IMR-90 (cell line): Measurements from ENCODE around the gene PEX5L. TPM values are rescaled to one million over a fixed set of nuclear protein-coding genes. Genes with fewer than 3 reads are reported as not detected.
A peak's percentile ranks its signal among the peaks of the same experiment; 100 is the strongest.

Source experiments
- ATAC-seq: fragments of 200-7000 bp; cut with Tn5 transposase; 2 replicates; pipeline ENCODE4 v1.9.1; 2020; ENCODE audit warnings: low read depth, mild to moderate bottlenecking, moderate library complexity
- BruUV-seq: library from RNA; stranded (reverse); fragments of 400-500 nt; replicated peaks from 2 replicates; lab custom pipeline; 2021; lab: Mats Ljungman, UMichigan
- CTCF ChIA-PET: fragments of 300-600 bp; formaldehyde crosslinking; extraction: SDS; loops from one replicate; lab custom pipeline; 2021; ENCODE audit warnings: antibody characterized with exemption; lab: Yijun Ruan, JAX
- POLR2A ChIA-PET: fragments of 300-600 bp; sonication (Branson Sonifier 250); formaldehyde crosslinking; loops from one replicate; lab custom pipeline; 2022; ENCODE audit warnings: antibody characterized with exemption; ENCODE audit not compliant: unreplicated experiment; lab: Charles Lee
- DNase-seq: peaks from one replicate; pipeline ENCODE4 v3.0.0; 2013
- H2AFZ ChIP-seq: replicated peaks from 2 replicates; pipeline ENCODE3; 2013; ENCODE audit warnings: low read length, mild to moderate bottlenecking; ENCODE audit not compliant: poor library complexity
- H2AK5ac ChIP-seq: 2 replicates; pipeline ENCODE4 v1.6.1; 2013; ENCODE audit warnings: low read depth, low read length, inconsistent platforms
- H2AK9ac ChIP-seq: replicated peaks from 2 replicates; pipeline ENCODE3; 2013; ENCODE audit warnings: mild to moderate bottlenecking, low read depth, low read length, moderate library complexity; ENCODE audit not compliant: poor library complexity
- H2BK120ac ChIP-seq: 2 replicates; pipeline ENCODE4 v1.6.1; 2013; ENCODE audit warnings: low read depth, low read length, inconsistent platforms
- H2BK15ac ChIP-seq: 3 replicates; pipeline ENCODE4 v1.6.1; 2013; ENCODE audit warnings: low read depth, low read length, inconsistent platforms
- H2BK20ac ChIP-seq: 2 replicates; pipeline ENCODE4 v1.6.1; 2013; ENCODE audit warnings: low read depth, mild to moderate bottlenecking, inconsistent platforms, low read length, moderate library complexity
- H2BK5ac ChIP-seq: 2 replicates; pipeline ENCODE4 v1.6.1; 2013; ENCODE audit warnings: mild to moderate bottlenecking, low read depth, low read length, inconsistent platforms; ENCODE audit not compliant: poor library complexity, severe bottlenecking
- H3K14ac ChIP-seq: replicated peaks from 2 replicates; pipeline ENCODE4 v1.6.1; 2013; ENCODE audit warnings: low read depth, low read length, inconsistent platforms
- H3K18ac ChIP-seq: 2 replicates; pipeline ENCODE4 v1.6.1; 2013; ENCODE audit warnings: low read depth, low read length, control low read depth
- H3K23ac ChIP-seq: 2 replicates; pipeline ENCODE4 v1.6.1; 2013; ENCODE audit warnings: low read depth, low read length, inconsistent platforms
- H3K27ac ChIP-seq: 2 replicates; pipeline ENCODE4 v1.5.1; 2013; ENCODE audit warnings: mild to moderate bottlenecking, control low read depth, low read length; ENCODE audit not compliant: insufficient read depth
- H3K27me3 ChIP-seq: 2 replicates; pipeline ENCODE4 v1.6.1; 2013; ENCODE audit warnings: low read length; ENCODE audit not compliant: control insufficient read depth, insufficient read depth
- H3K36me3 ChIP-seq: 2 replicates; pipeline ENCODE4 v1.6.1; 2013; ENCODE audit warnings: low read length, mixed read lengths; ENCODE audit not compliant: control insufficient read depth, insufficient read depth
- H3K4ac ChIP-seq: 2 replicates; pipeline ENCODE4 v1.6.1; 2013; ENCODE audit warnings: low read depth, low read length, inconsistent platforms
- H3K4me1 ChIP-seq: 2 replicates; pipeline ENCODE4 v1.6.1; 2013; ENCODE audit warnings: low read length, mixed read lengths; ENCODE audit not compliant: control insufficient read depth, insufficient read depth
- H3K4me2 ChIP-seq: 2 replicates; pipeline ENCODE4 v1.6.1; 2013; ENCODE audit warnings: low read depth, mild to moderate bottlenecking, control low read depth, low read length, moderate library complexity
- H3K4me3 ChIP-seq: 2 replicates; pipeline ENCODE4 v1.5.1; 2013; ENCODE audit warnings: low read depth, mild to moderate bottlenecking, control low read depth, low read length, moderate library complexity; ENCODE audit not compliant: insufficient read depth
- H3K56ac ChIP-seq: 2 replicates; pipeline ENCODE4 v1.6.1; 2013; ENCODE audit warnings: low read length, inconsistent platforms; ENCODE audit not compliant: insufficient read depth; ENCODE audit errors: extremely low read depth
- H3K79me1 ChIP-seq, 2 experiments: 2 replicates each; pipeline ENCODE4 v1.6.1; 2013; ENCODE audit warnings: low read length in 2 of 2, inconsistent platforms in 1 of 2, low read depth in 1 of 2
- H3K9ac ChIP-seq: 2 replicates; pipeline ENCODE4 v1.6.1; 2013; ENCODE audit warnings: low read depth, low read length, control low read depth
- H3K9me1 ChIP-seq: 2 replicates; pipeline ENCODE4 v1.6.1; 2013; ENCODE audit warnings: low read length, inconsistent platforms; ENCODE audit not compliant: insufficient read depth
- H3K9me3 ChIP-seq: 2 replicates; pipeline ENCODE4 v1.6.1; 2013; ENCODE audit warnings: low read length; ENCODE audit not compliant: control insufficient read depth, insufficient read depth
- H4K20me1 ChIP-seq: 2 replicates; pipeline ENCODE4 v1.6.1; 2013; ENCODE audit warnings: low read length, inconsistent platforms; ENCODE audit not compliant: insufficient read depth
- H4K5ac ChIP-seq: 2 replicates; pipeline ENCODE4 v1.6.1; 2013; ENCODE audit warnings: mild to moderate bottlenecking, low read depth, low read length, control low read depth
- H4K8ac ChIP-seq, 2 experiments: 2 replicates each; pipeline ENCODE4 v1.6.1; 2013; ENCODE audit warnings: low read depth in 2 of 2, low read length in 2 of 2, control low read depth in 1 of 2, inconsistent platforms in 1 of 2
- H4K91ac ChIP-seq: 2 replicates; pipeline ENCODE4 v1.6.1; 2013; ENCODE audit warnings: low read depth, low read length, inconsistent platforms; ENCODE audit not compliant: insufficient read depth
- BHLHE40 ChIP-seq: fragments of 150-350 bp; IDR thresholded peaks from 2 replicates; pipeline ENCODE4 v1.6.1; 2016; ENCODE audit warnings: mild to moderate bottlenecking, low read depth, low read length
- CEBPB ChIP-seq: IDR thresholded peaks from 2 replicates; pipeline ENCODE4 v1.6.1; 2012; ENCODE audit warnings: low read depth, low read length, improper control_type of control experiment
- FOS ChIP-seq: fragments of 150-350 bp; IDR thresholded peaks from 2 replicates; pipeline ENCODE4 v1.6.1; 2016; ENCODE audit warnings: low read depth, low read length
- MAFK ChIP-seq: IDR thresholded peaks from 2 replicates; pipeline ENCODE4 v1.6.1; 2012; ENCODE audit warnings: low read depth, low read length, improper control_type of control experiment
- MXI1 ChIP-seq: IDR thresholded peaks from 2 replicates; pipeline ENCODE4 v1.6.1; 2012; ENCODE audit warnings: low read depth, mild to moderate bottlenecking, low read length, moderate library complexity, borderline replicate concordance
- NFE2L2 ChIP-seq: fragments of 150-350 bp; IDR thresholded peaks from 2 replicates; pipeline ENCODE4 v1.6.1; 2016; ENCODE audit warnings: low read depth, mild to moderate bottlenecking, low read length
- POLR2A ChIP-seq: IDR thresholded peaks from 2 replicates; pipeline ENCODE4 v1.6.1; 2012; ENCODE audit warnings: mild to moderate bottlenecking, low read depth, low read length
- RCOR1 ChIP-seq: IDR thresholded peaks from 2 replicates; pipeline ENCODE4 v1.6.1; 2012; ENCODE audit warnings: mild to moderate bottlenecking, low read length, improper control_type of control experiment; ENCODE audit not compliant: insufficient replicate concordance
- RFX5 ChIP-seq: IDR thresholded peaks from 2 replicates; pipeline ENCODE4 v1.8.0; 2012; ENCODE audit warnings: low read depth, mild to moderate bottlenecking, low read length, moderate library complexity
- SMC3 ChIP-seq: fragments of 150-350 bp; IDR thresholded peaks from 2 replicates; pipeline ENCODE4 v1.6.1; 2016; ENCODE audit warnings: low read depth, mild to moderate bottlenecking, antibody characterized with exemption, low read length, moderate library complexity
- WGBS, 2 experiments: methylation state at CpG; one replicate each; pipeline versions ENCODE4 v1.1.5 to v1.1.7; 2013; ENCODE audit warnings: missing lambda C conversion rate in 2 of 2; ENCODE audit not compliant: insufficient read length in 1 of 2; ENCODE audit errors: extremely low coverage in 2 of 2; 5-methylcytosine and 5-hydroxymethylcytosine counted together
- dilution Hi-C: fragments of 300-500 bp; cut with HindIII; formaldehyde crosslinking; loops from one replicate; pipeline ENCODE4 v1.14.3; 2018; ENCODE audit warnings: low sequenced_read_pairs; ENCODE audit not compliant: unreplicated experiment
- in situ Hi-C: fragments of 300-500 bp; cut with MboI; formaldehyde crosslinking; loops from 3 replicates; pipeline ENCODE4 v1.14.3; 2019; ENCODE audit warnings: low sequenced_read_pairs, inconsistent platforms, mixed read lengths
- intact Hi-C: fragments of 100-400 bp; cut with micrococcal nuclease; formaldehyde crosslinking; loops from 2 replicates; pipeline ENCODE4 v1.10.0; 2022
- polyA plus RNA-seq, 3 experiments: library from polyadenylated mRNA; depleted of rRNA; stranded (reverse); fragments of >200 nt; gene quantifications; 2 replicates each; pipeline ENCODE4 v1.2.3, GENCODE V29; 2012; ENCODE audit warnings: low replicate concordance in 1 of 3
- total RNA-seq: library from RNA; depleted of rRNA; stranded (reverse); fragments of >200 nt; gene quantifications from 2 replicates; pipeline ENCODE4 v1.2.3, GENCODE V29; 2012
- TF ChIP-seq, protein P1 (sequence below): fragments of 150-350 bp; IDR thresholded peaks from 2 replicates; pipeline ENCODE4 v1.6.1; 2017; ENCODE audit warnings: mild to moderate bottlenecking, antibody characterized with exemption, low read length, low read depth
- TF ChIP-seq, protein P2 (sequence below): conservative IDR thresholded peaks from 2 replicates; pipeline ENCODE4 v1.5.1; 2012; ENCODE audit warnings: mild to moderate bottlenecking, low read depth, low read length, improper control_type of control experiment

Gene PEX5L
- total and polyA plus RNA-seq, 2 of the 4 experiments (the other 2 are of a cell fraction), result not detected

DNA sequence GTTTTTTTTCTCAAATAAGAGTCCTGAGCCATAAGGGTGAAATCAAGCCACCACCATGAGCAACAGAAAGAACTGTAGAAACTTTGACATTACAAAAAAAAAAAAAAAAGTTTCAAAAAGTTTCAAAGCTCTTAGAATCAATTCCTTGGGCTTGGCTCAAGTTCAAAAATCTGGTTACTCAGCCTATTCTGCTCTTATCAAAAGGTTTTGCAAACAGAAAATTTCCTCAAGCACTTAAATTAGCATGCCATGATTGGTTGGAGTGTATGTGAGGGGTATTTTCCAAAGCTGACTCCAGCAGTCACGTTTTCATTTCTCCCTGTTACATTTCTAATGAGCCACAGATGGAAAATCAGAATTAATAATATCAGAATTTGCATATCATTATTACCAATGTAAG lies 12.1 kb upstream of the PEX5L start:
- Histone ChIP-seq H3K9me1 (no peaks in the 10 kb centered on the region), H4K91ac (no peak overlapping the region), H4K8ac (no peak overlapping the region), H3K9me3 (no peaks in the 10 kb centered on the region), H3K27me3 (no peaks in the 10 kb centered on the region), H2BK120ac (no peak overlapping the region), H3K4ac (no peak overlapping the region), H3K18ac (no peak overlapping the region), H2BK20ac (no peak overlapping the region), H2BK5ac (no peak overlapping the region), H2AFZ (no peak overlapping the region), H3K23ac (no peak overlapping the region), H2AK9ac (no peak overlapping the region), H3K9ac (no peak overlapping the region), H3K14ac (no peak overlapping the region), H3K4me3 (no peak overlapping the region), H3K4me2 (no peak overlapping the region), H3K27ac (no peak overlapping the region), H4K5ac (no peak overlapping the region), H2BK15ac (no peak overlapping the region), H3K79me1 (no peaks in the 10 kb centered on the region), H3K36me3 (no peaks in the 10 kb centered on the region), H4K20me1 (no peaks in the 10 kb centered on the region), H3K56ac (no peak overlapping the region), H3K4me1 (no peaks in the 10 kb centered on the region), H2AK5ac (no peak overlapping the region)
- ChIA-PET POLR2A (no interaction called here), CTCF (no interaction called here)
- intact Hi-C loops, result no loop called here
- dilution Hi-C loops, result no loop called here
- ATAC-seq, result no peak
- in situ Hi-C loops, result no loop called here
- WGBS, 2 experiments, result no CpG with 5 or more reads among the region's 1 CpG
- BruUV-seq, result no TSS peak
- TF ChIP-seq RCOR1, result no peak
- no peak for TF ChIP-seq SMC3
- TF ChIP-seq, protein P1, sequence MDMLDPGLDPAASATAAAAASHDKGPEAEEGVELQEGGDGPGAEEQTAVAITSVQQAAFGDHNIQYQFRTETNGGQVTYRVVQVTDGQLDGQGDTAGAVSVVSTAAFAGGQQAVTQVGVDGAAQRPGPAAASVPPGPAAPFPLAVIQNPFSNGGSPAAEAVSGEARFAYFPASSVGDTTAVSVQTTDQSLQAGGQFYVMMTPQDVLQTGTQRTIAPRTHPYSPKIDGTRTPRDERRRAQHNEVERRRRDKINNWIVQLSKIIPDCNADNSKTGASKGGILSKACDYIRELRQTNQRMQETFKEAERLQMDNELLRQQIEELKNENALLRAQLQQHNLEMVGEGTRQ, result no peak
- no peak for TF ChIP-seq NFE2L2
- TF ChIP-seq FOS, result no peak
- TF ChIP-seq, protein P2, sequence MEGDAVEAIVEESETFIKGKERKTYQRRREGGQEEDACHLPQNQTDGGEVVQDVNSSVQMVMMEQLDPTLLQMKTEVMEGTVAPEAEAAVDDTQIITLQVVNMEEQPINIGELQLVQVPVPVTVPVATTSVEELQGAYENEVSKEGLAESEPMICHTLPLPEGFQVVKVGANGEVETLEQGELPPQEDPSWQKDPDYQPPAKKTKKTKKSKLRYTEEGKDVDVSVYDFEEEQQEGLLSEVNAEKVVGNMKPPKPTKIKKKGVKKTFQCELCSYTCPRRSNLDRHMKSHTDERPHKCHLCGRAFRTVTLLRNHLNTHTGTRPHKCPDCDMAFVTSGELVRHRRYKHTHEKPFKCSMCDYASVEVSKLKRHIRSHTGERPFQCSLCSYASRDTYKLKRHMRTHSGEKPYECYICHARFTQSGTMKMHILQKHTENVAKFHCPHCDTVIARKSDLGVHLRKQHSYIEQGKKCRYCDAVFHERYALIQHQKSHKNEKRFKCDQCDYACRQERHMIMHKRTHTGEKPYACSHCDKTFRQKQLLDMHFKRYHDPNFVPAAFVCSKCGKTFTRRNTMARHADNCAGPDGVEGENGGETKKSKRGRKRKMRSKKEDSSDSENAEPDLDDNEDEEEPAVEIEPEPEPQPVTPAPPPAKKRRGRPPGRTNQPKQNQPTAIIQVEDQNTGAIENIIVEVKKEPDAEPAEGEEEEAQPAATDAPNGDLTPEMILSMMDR, result no peak
- TF ChIP-seq CEBPB, result no peak
- no peak for TF ChIP-seq MAFK
- TF ChIP-seq BHLHE40, result no peak
- no peak for TF ChIP-seq POLR2A
- TF ChIP-seq RFX5, result no peak
- TF ChIP-seq MXI1, result no peak
- DNase-seq, result peak; percentile 20
